DMS 273 (cell line): ENCODE data around the gene TMPO.
"Not testable (repeated sequence)": the region's sequence is repeated elsewhere in the genome, so short reads cannot be mapped to it uniquely, and the experiment has no call there.

ENCODE experiments used
- DNase-seq: peaks from one replicate; lab custom pipeline; 2025; ENCODE audit not compliant: unreplicated experiment; lab: John Stamatoyannopoulos, UW

TMPO gene

GRCh38 chr12:98576795-98577194 lies 61.4 kb downstream of the TMPO start:
- not testable (repeated sequence) for DNase-seq

- no peak for DNase-seq
Measured at GRCh38 chr12:98578392-98578791, 63.0 kb downstream of the TMPO start.

- DNase-seq: no peak
Measured at GRCh38 chr12:98578821-98579220, 63.4 kb downstream of the TMPO start.

GRCh38 chr12:98579347-98579746 lies 64.0 kb downstream of the TMPO start:
- no peak for DNase-seq

- DNase-seq: no peak
Measured at GRCh38 chr12:98579835-98580234, 64.4 kb downstream of the TMPO start.

GRCh38 chr12:98580695-98581094 lies 65.3 kb downstream of the TMPO start:
- DNase-seq: no peak

- no peak for DNase-seq
Measured at GRCh38 chr12:98581101-98581500, 65.7 kb downstream of the TMPO start.

- DNase-seq: no peak
Measured at GRCh38 chr12:98582093-98582492, 66.7 kb downstream of the TMPO start.

GRCh38 chr12:98587084-98587483 lies 71.7 kb downstream of the TMPO start:
- DNase-seq: no peak

GRCh38 chr12:98591209-98591608 lies 75.8 kb downstream of the TMPO start:
- DNase-seq: no peak

GRCh38 chr12:98592825-98593322 lies 77.5 kb downstream of the TMPO start:
- DNase-seq: peak; percentile 50

GRCh38 chr12:98593351-98594049 lies 78.1 kb downstream of the TMPO start, which contains the start of gene SLC25A3:
SLC25A3 (plus strand) TSS chr12:98593686; CDS start chr12:98593979, 293 bp downstream.
- DNase-seq: peak; percentile 97

GRCh38 chr12:98594050-98594835 lies 78.9 kb downstream of the TMPO start:
- DNase-seq: peak; percentile 31

- DNase-seq: no peak
Measured at GRCh38 chr12:98595243-98595988, 80.0 kb downstream of the TMPO start.

GRCh38 chr12:98597313-98597712 lies 81.9 kb downstream of the TMPO start:
- DNase-seq: not testable (repeated sequence)
